HFF-Myc (cell line): ENCODE measurements around the gene SLC25A15.

Source experiments
- DNase-seq: peaks from one replicate; pipeline ENCODE4 v3.0.0-alpha.2; 2011; ENCODE audit warnings: low read depth; ENCODE audit errors: extremely low read depth
- H3K4me3 ChIP-seq: replicated peaks from 2 replicates; pipeline ENCODE4 v1.5.1; 2011; ENCODE audit warnings: low read depth, mild to moderate bottlenecking, control low read depth, low read length
- CTCF ChIP-seq: IDR thresholded peaks from 2 replicates; pipeline ENCODE4 v1.5.1; 2012; ENCODE audit warnings: mild to moderate bottlenecking, low read depth, low read length, control low read depth; ENCODE audit errors: missing control alignments

The SLC25A15 gene

GRCh38 chr13:40799508-40799907, 10.1 kb downstream of the SLC25A15 start:
- no peak for DNase-seq
- no peak overlapping the region for H3K4me3 ChIP-seq
- no peak for TF ChIP-seq CTCF

GRCh38 chr13:40800559-40800958, 11.1 kb downstream of the SLC25A15 start:
- H3K4me3 ChIP-seq = no peak overlapping the region
- DNase-seq = no peak
- TF ChIP-seq CTCF = no peak

GRCh38 chr13:40801255-40802217, 12.1 kb downstream of the SLC25A15 start:
- no peak for DNase-seq
- no peak for TF ChIP-seq CTCF
- H3K4me3 ChIP-seq = no peak overlapping the region

GRCh38 chr13:40803316-40803715, 13.9 kb downstream of the SLC25A15 start:
- H3K4me3 ChIP-seq = no peak overlapping the region
- DNase-seq = no peak
- TF ChIP-seq CTCF = no peak

- no peak overlapping the region for H3K4me3 ChIP-seq
- no peak for TF ChIP-seq CTCF
- no peak for DNase-seq
These were observed 16.8 kb downstream of the SLC25A15 start for GRCh38 chr13:40806241-40806640.

GRCh38 chr13:40809471-40809870, 20.1 kb downstream of the SLC25A15 start:
- no peak for DNase-seq
- no peak for TF ChIP-seq CTCF
- no peak overlapping the region for H3K4me3 ChIP-seq

GRCh38 chr13:40812102-40812501, 22.7 kb downstream of the SLC25A15 start:
- H3K4me3 ChIP-seq = no peak overlapping the region
- TF ChIP-seq CTCF = no peak
- DNase-seq = no peak
